HG02884 (cell line): ENCODE data around the gene ACTMAP.
"Not testable (repeated sequence)": the region's sequence is repeated elsewhere in the genome, so short reads cannot be mapped to it uniquely, and the experiment has no call there.

Experiments used
- ATAC-seq: cut with Tn5 transposase; IDR thresholded peaks from one replicate; pipeline ENCODE4 v1.9.1; 2021; ENCODE audit warnings: mild to moderate bottlenecking, moderate library complexity; ENCODE audit not compliant: unreplicated experiment

Gene ACTMAP

GRCh38 chr19:40750058-40750873 lies at the start of gene ACTMAP:
ACTMAP (minus strand) TSS chr19:40750477; CDS start chr19:40749803, 674 bp downstream.
- ATAC-seq = peak; percentile 81

- ATAC-seq = no peak
These were observed 49.5 kb upstream of the ACTMAP start for GRCh38 chr19:40799558-40800338.

- ATAC-seq = peak; percentile 66
These were observed 48.6 kb upstream of the ACTMAP start, which contains the start of gene EGLN2 for GRCh38 chr19:40798683-40799557. EGLN2 (plus strand) TSS chr19:40799191; CDS start chr19:40800573, 1,382 bp downstream.

GRCh38 chr19:40797963-40798682 lies 47.8 kb upstream of the ACTMAP start:
- ATAC-seq = no peak

- no peak for ATAC-seq
These were observed 47.1 kb upstream of the ACTMAP start for GRCh38 chr19:40797166-40797962.

- no peak for ATAC-seq
These were observed 41.7 kb upstream of the ACTMAP start for GRCh38 chr19:40791996-40792395.

- ATAC-seq = no peak
These were observed 41.1 kb upstream of the ACTMAP start for GRCh38 chr19:40791349-40791748.

GRCh38 chr19:40786060-40787037 lies 36.1 kb upstream of the ACTMAP start:
- ATAC-seq = no peak

GRCh38 chr19:40785526-40785925 lies 35.2 kb upstream of the ACTMAP start:
- ATAC-seq = no peak

- ATAC-seq = not testable (repeated sequence)
These were observed 33.9 kb upstream of the ACTMAP start for GRCh38 chr19:40784146-40784545.

- no peak for ATAC-seq
These were observed 33.4 kb upstream of the ACTMAP start for GRCh38 chr19:40783711-40784110.

GRCh38 chr19:40781140-40781539 lies 30.9 kb upstream of the ACTMAP start:
- no peak for ATAC-seq

GRCh38 chr19:40780582-40780981 lies 30.3 kb upstream of the ACTMAP start:
- ATAC-seq = no peak

- ATAC-seq = no peak
These were observed 28.5 kb upstream of the ACTMAP start for GRCh38 chr19:40778706-40779284.

GRCh38 chr19:40777937-40778705 lies 27.8 kb upstream of the ACTMAP start, which contains the start of gene RAB4B:
RAB4B (plus strand) TSS chr19:40778247; CDS start chr19:40778376, 129 bp downstream.
- ATAC-seq = peak; percentile 53

GRCh38 chr19:40777645-40777936 lies 27.3 kb upstream of the ACTMAP start:
- ATAC-seq = no peak

GRCh38 chr19:40776932-40777644 lies 26.8 kb upstream of the ACTMAP start:
- peak; percentile 55 for ATAC-seq
